Activated T-cell treated with anti-CD3 and anti-CD28 coated beads for 48 hours (primary cell): Measurements from ENCODE around the gene TRIM5.
A peak's percentile ranks its signal among the peaks of the same experiment; 100 is the strongest.
"Not testable (repeated sequence)": the region's sequence is repeated elsewhere in the genome, so short reads cannot be mapped to it uniquely, and the experiment has no call there.

ENCODE experiments used
- DNase-seq: peaks from one replicate; pipeline ENCODE4 v3.0.0-alpha.2; 2020; ENCODE audit warnings: low read depth

Gene TRIM5

GRCh38 chr11:5688482-5688881, 3.6 kb upstream of the TRIM5 start:
- no peak for DNase-seq

GRCh38 chr11:5686426-5686825, 1.6 kb upstream of the TRIM5 start:
- no peak for DNase-seq

DNA sequence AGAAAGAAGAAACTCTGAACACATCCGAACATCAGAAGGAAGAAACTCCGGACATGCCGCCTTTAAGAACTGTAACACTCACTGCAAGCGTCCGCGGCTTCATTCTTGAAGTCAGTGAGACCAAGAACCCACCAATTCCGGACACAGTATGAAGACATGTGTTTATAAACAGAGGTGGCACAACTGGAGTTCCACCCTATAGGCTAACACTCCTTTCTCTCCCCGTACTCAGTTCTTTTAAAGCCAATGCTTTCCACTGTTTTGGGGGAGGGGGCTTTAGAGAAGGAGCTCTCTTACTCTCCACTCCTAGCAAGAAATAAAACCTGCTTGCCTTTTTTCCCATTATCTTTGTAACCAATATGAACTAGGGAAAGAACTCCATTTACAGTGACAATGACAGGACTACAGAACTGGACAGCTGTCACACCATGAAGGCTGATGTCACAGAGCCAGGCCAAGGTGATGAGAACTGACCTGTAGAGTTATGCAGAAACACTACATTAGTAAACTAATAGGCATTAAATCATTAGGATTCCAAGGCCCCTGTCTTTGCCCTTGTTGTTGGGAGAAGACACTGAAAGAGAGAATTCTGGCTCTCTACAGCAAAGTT, 733 bp downstream of the TRIM5 start:
- no peak for DNase-seq

DNA sequence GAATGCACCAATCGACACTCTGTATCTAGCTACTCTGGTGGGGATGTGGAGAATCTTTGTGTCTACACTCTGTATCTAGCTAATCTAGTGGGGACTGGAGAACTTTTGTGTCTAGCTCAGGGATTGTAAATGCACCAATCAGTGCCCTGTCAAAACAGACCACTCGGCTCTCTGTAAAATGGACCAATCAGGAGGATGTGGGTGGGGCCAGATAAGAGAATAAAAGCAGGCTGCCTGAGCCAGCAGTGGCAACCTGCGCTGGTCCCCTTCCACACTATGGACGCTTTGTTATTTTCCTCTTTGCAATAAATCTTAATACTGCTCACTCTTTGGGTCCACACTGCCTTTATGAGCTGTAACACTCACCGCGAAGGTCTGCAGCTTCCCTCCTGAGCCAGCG, 1.3 kb downstream of the TRIM5 start:
- DNase-seq, result peak; percentile 22

- not testable (repeated sequence) for DNase-seq
Measured at GRCh38 chr11:5682890-5683441, 1.9 kb downstream of the TRIM5 start.

GRCh38 chr11:5679811-5680210, 5.1 kb downstream of the TRIM5 start:
- no peak for DNase-seq

DNA sequence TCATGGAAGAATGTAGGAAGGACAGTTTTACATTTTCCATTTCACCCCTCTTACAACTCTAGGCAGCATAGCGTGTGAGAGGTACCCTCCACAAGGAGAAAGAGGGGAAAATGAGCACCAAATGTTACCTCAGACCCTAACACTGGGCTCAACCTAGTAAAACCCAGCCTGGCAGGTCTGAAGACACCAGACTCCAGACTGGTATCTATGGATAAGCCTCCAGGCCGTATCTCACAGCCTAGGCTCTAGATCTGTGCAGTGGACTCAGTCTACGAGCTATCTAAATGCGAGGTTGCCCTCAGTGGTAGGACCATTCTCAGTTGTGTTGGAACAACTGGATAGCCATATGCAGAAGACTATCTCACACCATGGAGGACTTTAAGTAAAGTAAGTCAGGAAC, 10.5 kb downstream of the TRIM5 start:
- DNase-seq, result no peak

DNA sequence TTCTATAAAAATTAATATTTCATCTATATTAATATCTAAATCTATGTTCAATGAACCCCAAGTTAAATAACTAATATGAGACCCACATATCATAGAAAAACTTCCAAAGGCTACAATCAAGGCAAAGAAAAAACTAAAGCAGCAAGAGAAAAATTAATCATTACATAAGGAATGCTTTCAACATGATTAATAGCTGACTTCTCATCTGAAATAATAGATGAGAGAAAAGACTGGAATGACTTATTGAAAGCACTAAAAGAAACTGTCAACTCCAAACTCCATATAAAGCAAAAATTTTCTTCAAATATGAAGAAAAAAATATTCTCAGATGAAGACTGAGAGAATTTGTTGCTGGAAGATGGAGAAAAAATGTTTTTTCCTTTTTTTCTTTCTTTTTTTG, 13.0 kb downstream of the TRIM5 start:
- DNase-seq, result no peak

GRCh38 chr11:5666402-5666793, 18.5 kb downstream of the TRIM5 start:
- no peak for DNase-seq

DNA sequence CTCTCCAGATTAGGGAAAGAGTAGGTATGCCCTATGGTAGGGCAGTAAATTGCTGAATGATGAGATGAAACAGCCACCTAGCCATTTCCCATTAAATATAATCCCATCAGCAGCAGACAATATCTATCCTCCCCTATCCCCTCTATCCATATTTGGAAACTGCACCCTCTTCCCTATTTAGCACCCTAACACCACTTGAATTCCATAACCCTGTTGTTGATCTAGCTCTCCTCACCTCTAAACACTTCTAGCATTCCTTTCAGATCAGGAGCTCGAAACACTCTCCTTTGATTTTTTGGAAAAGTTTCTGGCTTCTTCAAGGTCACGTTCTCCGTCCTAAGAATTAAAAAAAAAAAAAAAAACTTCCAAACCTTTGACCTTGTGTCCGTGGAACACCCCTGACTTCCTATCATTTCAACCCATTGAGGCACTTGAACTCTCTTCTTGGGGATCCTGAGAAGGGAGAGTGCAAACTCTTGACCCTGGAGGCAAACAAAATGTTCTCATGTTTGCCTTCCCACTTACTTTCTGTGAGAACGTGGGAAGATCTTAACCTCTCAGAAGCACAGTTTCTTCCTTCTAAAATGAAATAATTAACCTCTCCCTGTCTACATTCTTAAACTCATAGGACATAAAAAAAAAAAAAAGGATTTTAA, 19.0 kb downstream of the TRIM5 start:
- DNase-seq, result no peak

GRCh38 chr11:5665051-5665570, 19.8 kb downstream of the TRIM5 start:
- no peak for DNase-seq

DNA sequence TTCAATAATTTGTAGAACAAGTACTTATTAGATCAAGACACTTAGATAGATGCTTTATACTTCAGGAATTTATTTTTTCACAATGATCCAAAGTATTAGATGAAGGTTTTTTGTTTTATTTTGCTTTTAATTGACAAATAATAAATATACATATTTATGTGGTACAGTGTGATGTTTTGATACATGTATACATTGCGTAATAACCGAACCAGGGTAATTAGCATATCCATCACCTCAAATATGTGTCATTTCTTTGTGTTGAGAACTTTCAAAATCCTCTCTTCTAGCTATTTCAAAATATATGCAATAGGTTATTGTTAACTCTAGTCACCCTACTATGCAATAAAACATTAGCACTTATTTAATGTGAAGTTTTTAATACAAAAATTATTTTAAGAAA, 21.4 kb downstream of the TRIM5 start:
- DNase-seq, result no peak

- DNase-seq, result no peak
Measured at GRCh38 chr11:5658318-5658717, 26.6 kb downstream of the TRIM5 start.

GRCh38 chr11:5656956-5657355, 27.9 kb downstream of the TRIM5 start:
- not testable (repeated sequence) for DNase-seq

GRCh38 chr11:5655474-5655873, 29.4 kb downstream of the TRIM5 start:
- DNase-seq, result no peak

DNA sequence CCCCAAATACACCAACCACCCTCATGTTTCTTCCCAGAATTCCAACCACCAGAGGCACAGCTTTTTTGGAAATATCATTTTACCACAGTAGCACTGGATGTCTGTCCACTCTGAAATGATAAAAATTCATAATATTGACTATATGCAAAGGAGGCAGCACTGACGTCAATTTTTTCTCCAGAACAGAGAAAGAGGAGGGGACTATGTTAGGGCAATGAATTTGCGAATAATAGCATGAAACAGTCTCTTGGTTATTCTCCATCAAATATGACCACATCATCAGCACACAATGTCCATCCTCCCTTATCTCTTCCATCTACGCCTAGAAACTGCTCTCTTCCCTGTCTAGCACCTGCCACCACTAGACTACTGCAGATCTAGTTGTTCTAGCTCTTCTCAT, 38.7 kb downstream of the TRIM5 start:
- DNase-seq, result no peak

DNA sequence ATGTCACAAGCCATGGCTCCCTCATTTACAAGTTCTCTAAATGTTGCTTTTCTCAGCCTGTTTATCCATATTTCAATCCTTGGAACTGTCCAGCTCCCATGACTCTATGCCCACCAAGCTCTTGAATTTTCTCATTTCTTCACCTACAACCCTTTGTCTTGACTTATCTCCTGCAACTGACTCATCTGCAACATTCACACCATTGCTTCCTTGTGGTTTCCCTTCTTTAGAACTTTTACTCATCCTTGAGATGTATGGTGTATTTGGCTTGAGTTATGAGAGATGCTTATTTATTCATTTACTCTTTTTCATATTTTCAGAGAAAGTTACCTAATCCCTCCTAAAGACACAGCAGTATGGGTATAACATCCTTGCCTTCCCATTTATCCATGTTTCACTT, 41.3 kb downstream of the TRIM5 start:
- no peak for DNase-seq

GRCh38 chr11:5639953-5640352, 44.9 kb downstream of the TRIM5 start:
- DNase-seq, result no peak

DNA sequence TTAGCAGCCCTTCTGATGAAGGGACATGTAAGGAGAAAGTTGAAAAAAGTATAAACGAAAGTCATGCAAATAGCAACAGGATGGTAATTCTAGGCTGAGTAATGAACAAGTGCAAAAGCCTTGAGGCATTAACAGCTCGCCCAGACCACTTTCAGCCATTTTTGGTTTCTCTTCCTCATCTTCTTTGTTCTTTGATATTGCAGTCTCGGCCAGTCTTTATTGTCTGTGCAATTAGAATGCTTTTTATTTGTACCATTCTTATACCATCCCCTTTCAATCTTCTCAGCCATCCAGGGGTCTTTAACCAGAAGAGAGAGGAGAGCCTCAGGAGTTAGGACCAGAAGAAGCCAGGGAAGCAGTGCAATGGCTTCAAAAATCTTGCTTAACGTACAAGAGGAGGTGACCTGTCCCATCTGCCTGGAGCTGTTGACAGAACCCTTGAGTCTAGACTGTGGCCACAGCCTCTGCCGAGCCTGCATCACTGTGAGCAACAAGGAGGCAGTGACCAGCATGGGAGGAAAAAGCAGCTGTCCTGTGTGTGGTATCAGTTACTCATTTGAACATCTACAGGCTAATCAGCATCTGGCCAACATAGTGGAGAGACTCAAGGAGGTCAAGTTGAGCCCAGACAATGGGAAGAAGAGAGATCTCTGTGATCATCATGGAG, 52.8 kb downstream of the TRIM5 start:
- DNase-seq, result no peak

GRCh38 chr11:5631417-5631816, 53.5 kb downstream of the TRIM5 start:
- no peak for DNase-seq

DNA sequence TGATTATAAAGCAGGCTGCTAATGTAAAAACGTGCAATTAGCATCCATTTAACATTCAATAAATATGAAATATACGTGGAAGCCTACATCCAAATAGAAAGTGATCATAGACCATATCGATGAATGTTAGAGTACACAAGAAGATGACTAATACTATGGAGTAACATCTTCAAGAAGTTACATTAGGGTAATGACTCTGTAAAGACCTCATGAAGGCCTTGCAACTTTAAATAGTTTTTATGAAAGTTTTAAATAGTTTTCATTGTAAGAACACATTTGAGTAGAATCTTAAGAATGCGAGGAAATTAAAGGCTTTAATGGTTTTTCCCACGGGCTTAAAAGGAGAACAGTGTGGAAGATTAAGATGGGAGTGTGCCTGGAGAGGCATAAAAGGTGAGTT, 58.7 kb downstream of the TRIM5 start:
- DNase-seq, result no peak

DNA sequence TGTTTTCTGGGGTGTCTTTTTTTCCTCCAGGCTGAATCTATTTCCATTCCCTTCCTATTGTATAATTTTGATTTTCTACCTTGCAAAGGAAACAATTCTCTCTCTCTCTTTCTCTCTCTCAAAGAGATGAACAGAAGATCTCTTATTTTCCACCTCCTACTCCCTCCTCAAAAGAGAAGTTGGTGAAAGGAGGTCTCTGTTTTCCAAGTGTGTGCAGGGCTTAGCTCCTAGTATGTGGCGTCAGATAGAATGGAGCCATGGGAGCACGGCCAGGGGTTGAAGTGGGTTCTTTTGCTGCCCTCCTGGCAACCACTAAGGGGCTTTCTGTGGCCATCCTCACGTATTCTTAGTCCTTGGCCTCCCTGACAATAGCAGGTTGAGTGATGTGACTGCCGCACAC, 59.6 kb downstream of the TRIM5 start:
- no peak for DNase-seq
